ENCODE data around the gene MNT. TPM values are rescaled to one million over a fixed set of nuclear protein-coding genes. Genes with fewer than 3 reads are reported as not detected.

MNT gene
- total and polyA plus RNA-seq, 8 donors, result 10.9 to 31.9 (median 16.3) TPM

GRCh38 chr17:2370211-2370589 lies 30.7 kb downstream of the MNT start:
- Histone ChIP-seq H3K9me3 (no peaks in the 10 kb centered on the region), H3K4me1 (peaks cover 0 to 7% of the 10 kb centered on the region in 2 donors), H3K36me3 (peaks cover 0 to 66% of the 10 kb centered on the region in 2 donors), H3K4me3 (no peak overlapping the region), H3K27ac (no peak overlapping the region), H3K27me3 (no peaks in the 10 kb centered on the region)
- DNase-seq (peak in 1 of 4 donors; percentile 75), ATAC-seq (no peak)
- intact Hi-C loops (cut with DNase I), result no loop called here
- no peak for TF ChIP-seq CTCF (IDR thresholded peaks at IDR 0.05)

GRCh38 chr17:2369551-2370210 lies 31.2 kb downstream of the MNT start:
- Histone ChIP-seq H3K4me3 (no peak overlapping the region), H3K9me3 (no peaks in the 10 kb centered on the region), H3K27me3 (no peaks in the 10 kb centered on the region), H3K27ac (no peak overlapping the region), H3K4me1 (peaks cover 0 to 7% of the 10 kb centered on the region in 2 donors), H3K36me3 (peaks cover 0 to 68% of the 10 kb centered on the region in 2 donors)
- ATAC-seq (no peak), DNase-seq (no peak)
- TF ChIP-seq CTCF (IDR thresholded peaks at IDR 0.05), result no peak
- intact Hi-C loops (cut with DNase I), result no loop called here

- Histone ChIP-seq H3K9me3 (no peaks in the 10 kb centered on the region), H3K4me1 (peaks cover 0 to 7% of the 10 kb centered on the region in 2 donors), H3K27ac (no peak overlapping the region), H3K4me3 (no peak overlapping the region), H3K36me3 (peaks cover 0 to 72% of the 10 kb centered on the region in 2 donors), H3K27me3 (no peaks in the 10 kb centered on the region)
- TF ChIP-seq CTCF (IDR thresholded peaks at IDR 0.05), result no peak
- DNase-seq (no peak), ATAC-seq (no peak)
- intact Hi-C loops (cut with DNase I), result no loop called here
These were observed 31.8 kb downstream of the MNT start for GRCh38 chr17:2369039-2369438.

- TF ChIP-seq CTCF (IDR thresholded peaks at IDR 0.05), result no peak
- no peak for ATAC-seq
These were observed 32.5 kb downstream of the MNT start for GRCh38 chr17:2368359-2368758.

GRCh38 chr17:2366747-2367494 lies 33.9 kb downstream of the MNT start:
- peaks cover 0 to 69% of the 10 kb centered on the region in 2 donors for H3K36me3 ChIP-seq

More at GRCh38 chr17:2368359-2368758, 32.5 kb downstream of the MNT start:
- Histone ChIP-seq H3K36me3 (peaks cover 0 to 72% of the 10 kb centered on the region in 2 donors), H3K27me3 (no peaks in the 10 kb centered on the region), H3K27ac (no peak overlapping the region), H3K4me1 (peaks cover 0 to 7% of the 10 kb centered on the region in 2 donors), H3K4me3 (no peak overlapping the region), H3K9me3 (no peaks in the 10 kb centered on the region)
- no peak for DNase-seq
- intact Hi-C loops (cut with DNase I), result no loop called here

More at GRCh38 chr17:2366747-2367494, 33.9 kb downstream of the MNT start:
- Histone ChIP-seq H3K27me3 (no peaks in the 10 kb centered on the region), H3K4me1 (peaks cover 0 to 7% of the 10 kb centered on the region in 2 donors), H3K27ac (no peak overlapping the region), H3K4me3 (no peak overlapping the region), H3K9me3 (no peaks in the 10 kb centered on the region)
- intact Hi-C loops (cut with DNase I), result no loop called here
- no peak for TF ChIP-seq CTCF (IDR thresholded peaks at IDR 0.05)
- no peak for ATAC-seq
- no peak for DNase-seq
